WTC11 (cell line): ENCODE results near the gene ORM1. TPM values are rescaled to one million over a fixed set of nuclear protein-coding genes. Genes with fewer than 3 reads are reported as not detected.
A peak's percentile ranks its signal among the peaks of the same experiment; 100 is the strongest.

Experiments used
- ATAC-seq: fragments of 200-7000 bp; cut with Tn5 transposase; 2 replicates; pipeline ENCODE4 v1.10.0; 2021; ENCODE audit warnings: mild to moderate bottlenecking, moderate library complexity
- CTCF ChIA-PET: fragments of 300-600 bp; sonication (Branson Sonifier 250); formaldehyde crosslinking; loops from one replicate; lab custom pipeline; 2021; ENCODE audit warnings: antibody characterized with exemption; lab: Charles Lee
- POLR2A ChIA-PET: fragments of 350-600 bp; sonication (Branson Sonifier 250); formaldehyde crosslinking; loops from one replicate; lab custom pipeline; 2021; ENCODE audit warnings: antibody characterized with exemption; lab: Charles Lee
- DNase-seq: peaks from one replicate; pipeline ENCODE4 v3.0.0; 2021; ENCODE audit warnings: low spot score
- H3K27ac Mint-ChIP-seq: 2 replicates; pipeline ENCODE4 v1.8.0; 2021; ENCODE audit warnings: mixed read lengths
- H3K27me3 Mint-ChIP-seq: 2 replicates; pipeline ENCODE4 v1.8.0; 2021; ENCODE audit warnings: low read depth, mild to moderate bottlenecking, moderate library complexity, mixed read lengths
- H3K36me3 Mint-ChIP-seq: 2 replicates; pipeline ENCODE4 v1.8.0; 2021; ENCODE audit warnings: mixed read lengths
- H3K4me1 Mint-ChIP-seq: 2 replicates; pipeline ENCODE4 v1.8.0; 2022; ENCODE audit warnings: mixed read lengths
- H3K4me3 Mint-ChIP-seq: 2 replicates; pipeline ENCODE4 v1.8.0; 2021; ENCODE audit warnings: mild to moderate bottlenecking, moderate library complexity, mixed read lengths
- H3K9me3 Mint-ChIP-seq: 2 replicates; pipeline ENCODE4 v1.8.0; 2021; ENCODE audit warnings: mixed read lengths
- CREM ChIP-seq: sonication (generic); formaldehyde crosslinking; IDR thresholded peaks from 2 replicates; pipeline ENCODE4 v1.8.1; 2022; ENCODE audit warnings: mild to moderate bottlenecking, missing genetic modification reagents, moderate library complexity
- E2F1 ChIP-seq: sonication (generic); formaldehyde crosslinking; IDR thresholded peaks from 2 replicates; pipeline ENCODE4 v1.8.0; 2022; ENCODE audit warnings: mild to moderate bottlenecking, missing genetic modification reagents
- ETV6 ChIP-seq: sonication (generic); formaldehyde crosslinking; IDR thresholded peaks from 2 replicates; pipeline ENCODE4 v1.8.1; 2022; ENCODE audit warnings: mild to moderate bottlenecking, missing genetic modification reagents
- GABPB1 ChIP-seq: sonication (generic); formaldehyde crosslinking; IDR thresholded peaks from 2 replicates; pipeline ENCODE4 v1.8.1; 2023; ENCODE audit warnings: mild to moderate bottlenecking, missing genetic modification reagents
- HMGA2 ChIP-seq: fragments of 250-450 bp; sonication (Bioruptor Pico); IDR thresholded peaks from 2 replicates; pipeline ENCODE4 v1.4.0; 2021; ENCODE audit warnings: mild to moderate bottlenecking, moderate library complexity
- NFATC4 ChIP-seq: fragments of 250-450 bp; sonication (Bioruptor Pico); IDR thresholded peaks from 2 replicates; pipeline ENCODE4 v1.9.0; 2021; ENCODE audit warnings: mild to moderate bottlenecking
- NFE2L1 ChIP-seq: sonication (generic); formaldehyde crosslinking; IDR thresholded peaks from 2 replicates; pipeline ENCODE4 v1.8.1; 2023; ENCODE audit warnings: missing genetic modification reagents
- RELA ChIP-seq: sonication (generic); formaldehyde crosslinking; IDR thresholded peaks from 2 replicates; pipeline ENCODE4 v1.8.1; 2022; ENCODE audit warnings: missing genetic modification reagents, mild to moderate bottlenecking, borderline replicate concordance
- USF2 ChIP-seq: sonication (generic); formaldehyde crosslinking; IDR thresholded peaks from 2 replicates; pipeline ENCODE4 v1.8.1; 2023; ENCODE audit warnings: mild to moderate bottlenecking, missing genetic modification reagents, moderate library complexity
- ZBTB21 ChIP-seq: sonication (generic); formaldehyde crosslinking; IDR thresholded peaks from 2 replicates; pipeline ENCODE4 v1.8.1; 2023; ENCODE audit warnings: mild to moderate bottlenecking, missing genetic modification reagents, borderline replicate concordance
- ZNF138 ChIP-seq: sonication (generic); formaldehyde crosslinking; conservative IDR thresholded peaks from 2 replicates; pipeline ENCODE4 v1.8.1; 2022; ENCODE audit warnings: mild to moderate bottlenecking, moderate library complexity, missing genetic modification reagents
- ZNF263 ChIP-seq: sonication (generic); formaldehyde crosslinking; IDR thresholded peaks from 2 replicates; pipeline ENCODE4 v1.8.1; 2022; ENCODE audit warnings: low read depth, mild to moderate bottlenecking, moderate library complexity, missing genetic modification reagents
- ZNF281 ChIP-seq: sonication (generic); formaldehyde crosslinking; IDR thresholded peaks from 2 replicates; pipeline ENCODE4 v1.8.0; 2023; ENCODE audit warnings: mild to moderate bottlenecking, missing genetic modification reagents
- total RNA-seq: library from RNA; stranded (reverse); gene quantifications from 3 replicates; pipeline ENCODE4 v1.2.3, GENCODE V29; 2021
- TF ChIP-seq, protein P1 (sequence below): sonication (generic); formaldehyde crosslinking; IDR thresholded peaks from 2 replicates; pipeline ENCODE4 v1.8.1; 2023; ENCODE audit warnings: mild to moderate bottlenecking, missing genetic modification reagents
- TF ChIP-seq, protein P2 (sequence below): fragments of 250-450 bp; sonication (Bioruptor Pico); IDR thresholded peaks from 2 replicates; pipeline ENCODE4 v2.1.2; 2022; ENCODE audit warnings: mild to moderate bottlenecking, moderate library complexity
- TF ChIP-seq, protein P3 (sequence below): sonication (generic); formaldehyde crosslinking; conservative IDR thresholded peaks from 2 replicates; pipeline ENCODE4 v1.8.1; 2022; ENCODE audit warnings: mild to moderate bottlenecking, missing genetic modification reagents
- TF ChIP-seq, protein P4 (sequence below): fragments of 200-600 bp; IDR thresholded peaks from 2 replicates; pipeline ENCODE4 v1.8.0; 2022; ENCODE audit warnings: antibody characterized with exemption
- TF ChIP-seq, protein P5 (sequence below): sonication (generic); formaldehyde crosslinking; IDR thresholded peaks from 2 replicates; pipeline ENCODE4 v1.8.1; 2023; ENCODE audit warnings: mild to moderate bottlenecking, missing genetic modification reagents, moderate library complexity

The ORM1 gene
- total RNA-seq, 1 experiment from 2014 or later, result 3.9 TPM

DNA sequence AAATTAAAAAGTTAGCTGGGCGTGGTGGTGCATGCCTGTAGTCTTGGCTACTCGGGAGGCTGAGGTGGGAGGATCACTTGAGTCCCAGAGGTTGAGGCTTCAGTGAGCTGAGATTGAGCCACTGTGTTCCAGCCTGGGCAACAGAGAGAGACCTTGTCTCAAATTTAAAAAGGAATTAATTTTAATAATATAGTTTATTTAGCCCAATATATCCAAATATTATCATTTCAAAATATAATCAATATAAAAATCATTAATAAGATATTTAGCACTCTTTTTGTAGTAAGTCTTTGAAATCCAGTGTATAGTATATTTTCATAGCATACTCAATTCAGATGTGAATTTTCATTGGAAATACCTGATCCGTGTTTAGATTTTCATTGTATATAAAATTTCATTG, 43.2 kb upstream of the ORM1 start:
- DNase-seq, result peak; percentile 3
- TF ChIP-seq, protein P1, sequence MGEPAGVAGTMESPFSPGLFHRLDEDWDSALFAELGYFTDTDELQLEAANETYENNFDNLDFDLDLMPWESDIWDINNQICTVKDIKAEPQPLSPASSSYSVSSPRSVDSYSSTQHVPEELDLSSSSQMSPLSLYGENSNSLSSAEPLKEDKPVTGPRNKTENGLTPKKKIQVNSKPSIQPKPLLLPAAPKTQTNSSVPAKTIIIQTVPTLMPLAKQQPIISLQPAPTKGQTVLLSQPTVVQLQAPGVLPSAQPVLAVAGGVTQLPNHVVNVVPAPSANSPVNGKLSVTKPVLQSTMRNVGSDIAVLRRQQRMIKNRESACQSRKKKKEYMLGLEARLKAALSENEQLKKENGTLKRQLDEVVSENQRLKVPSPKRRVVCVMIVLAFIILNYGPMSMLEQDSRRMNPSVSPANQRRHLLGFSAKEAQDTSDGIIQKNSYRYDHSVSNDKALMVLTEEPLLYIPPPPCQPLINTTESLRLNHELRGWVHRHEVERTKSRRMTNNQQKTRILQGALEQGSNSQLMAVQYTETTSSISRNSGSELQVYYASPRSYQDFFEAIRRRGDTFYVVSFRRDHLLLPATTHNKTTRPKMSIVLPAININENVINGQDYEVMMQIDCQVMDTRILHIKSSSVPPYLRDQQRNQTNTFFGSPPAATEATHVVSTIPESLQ (CRISPR knock-in tag), result no peak
- TF ChIP-seq HMGA2, result peak; percentile 90
- TF ChIP-seq, all 79 proteins: peak for 1
- ChIA-PET CTCF (interaction anchor here (1.2 to 1.7 kb wide), 2 partner anchors 11 to 172 kb away, joined by 3 to 9 read pairs; no protein-coding TSS in a partner anchor), POLR2A (no interaction called here)
- Mint-ChIP-seq H3K4me1 (no peaks in the 10 kb centered on the region), H3K27ac (no peak overlapping the region), H3K9me3 (peaks cover 7% of the 10 kb centered on the region; the same call in 1 of the 2 replicates), H3K4me3 (no peak overlapping the region), H3K27me3 (no peaks in the 10 kb centered on the region), H3K36me3 (peaks cover 14% of the 10 kb centered on the region)
- ATAC-seq, result no peak

GRCh38 chr9:114280636-114281472, 42.0 kb upstream of the ORM1 start:
- ChIA-PET CTCF (interaction anchor here (0.7 to 2.1 kb wide), 6 partner anchors 9 to 185 kb away, joined by 3 to 13 read pairs (median 3); no protein-coding TSS in a partner anchor), POLR2A (no interaction called here)
- Mint-ChIP-seq H3K4me3 (no peak overlapping the region), H3K27ac (peak overlapping the region; percentile 51; the same call in 1 of the 2 replicates), H3K9me3 (peaks cover 7% of the 10 kb centered on the region; the same call in 1 of the 2 replicates), H3K36me3 (peaks cover 16% of the 10 kb centered on the region), H3K27me3 (no peaks in the 10 kb centered on the region), H3K4me1 (no peaks in the 10 kb centered on the region)
- DNase-seq (peak; percentile 7), ATAC-seq (no peak)
- TF ChIP-seq, protein P2, sequence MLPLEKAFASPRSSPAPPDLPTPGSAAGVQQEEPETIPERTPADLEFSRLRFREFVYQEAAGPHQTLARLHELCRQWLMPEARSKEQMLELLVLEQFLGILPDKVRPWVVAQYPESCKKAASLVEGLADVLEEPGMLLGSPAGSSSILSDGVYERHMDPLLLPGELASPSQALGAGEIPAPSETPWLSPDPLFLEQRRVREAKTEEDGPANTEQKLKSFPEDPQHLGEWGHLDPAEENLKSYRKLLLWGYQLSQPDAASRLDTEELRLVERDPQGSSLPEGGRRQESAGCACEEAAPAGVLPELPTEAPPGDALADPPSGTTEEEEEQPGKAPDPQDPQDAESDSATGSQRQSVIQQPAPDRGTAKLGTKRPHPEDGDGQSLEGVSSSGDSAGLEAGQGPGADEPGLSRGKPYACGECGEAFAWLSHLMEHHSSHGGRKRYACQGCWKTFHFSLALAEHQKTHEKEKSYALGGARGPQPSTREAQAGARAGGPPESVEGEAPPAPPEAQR (CRISPR knock-in tag), result no peak
- TF ChIP-seq ZNF281 (CRISPR knock-in tag), result no peak
- no peak for TF ChIP-seq ZBTB21
- TF ChIP-seq E2F1 (CRISPR knock-in tag), result no peak
- TF ChIP-seq, protein P3, sequence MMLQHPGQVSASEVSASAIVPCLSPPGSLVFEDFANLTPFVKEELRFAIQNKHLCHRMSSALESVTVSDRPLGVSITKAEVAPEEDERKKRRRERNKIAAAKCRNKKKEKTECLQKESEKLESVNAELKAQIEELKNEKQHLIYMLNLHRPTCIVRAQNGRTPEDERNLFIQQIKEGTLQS, result no peak
- no peak for TF ChIP-seq NFATC4 (CRISPR knock-in tag)
- no peak for TF ChIP-seq GABPB1 (CRISPR knock-in tag)
- TF ChIP-seq RELA (CRISPR knock-in tag), result no peak
- no peak for TF ChIP-seq NFE2L1 (CRISPR knock-in tag)
- TF ChIP-seq CREM (CRISPR knock-in tag), result no peak
- TF ChIP-seq, protein P4, sequence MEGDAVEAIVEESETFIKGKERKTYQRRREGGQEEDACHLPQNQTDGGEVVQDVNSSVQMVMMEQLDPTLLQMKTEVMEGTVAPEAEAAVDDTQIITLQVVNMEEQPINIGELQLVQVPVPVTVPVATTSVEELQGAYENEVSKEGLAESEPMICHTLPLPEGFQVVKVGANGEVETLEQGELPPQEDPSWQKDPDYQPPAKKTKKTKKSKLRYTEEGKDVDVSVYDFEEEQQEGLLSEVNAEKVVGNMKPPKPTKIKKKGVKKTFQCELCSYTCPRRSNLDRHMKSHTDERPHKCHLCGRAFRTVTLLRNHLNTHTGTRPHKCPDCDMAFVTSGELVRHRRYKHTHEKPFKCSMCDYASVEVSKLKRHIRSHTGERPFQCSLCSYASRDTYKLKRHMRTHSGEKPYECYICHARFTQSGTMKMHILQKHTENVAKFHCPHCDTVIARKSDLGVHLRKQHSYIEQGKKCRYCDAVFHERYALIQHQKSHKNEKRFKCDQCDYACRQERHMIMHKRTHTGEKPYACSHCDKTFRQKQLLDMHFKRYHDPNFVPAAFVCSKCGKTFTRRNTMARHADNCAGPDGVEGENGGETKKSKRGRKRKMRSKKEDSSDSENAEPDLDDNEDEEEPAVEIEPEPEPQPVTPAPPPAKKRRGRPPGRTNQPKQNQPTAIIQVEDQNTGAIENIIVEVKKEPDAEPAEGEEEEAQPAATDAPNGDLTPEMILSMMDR, result no peak
- no peak for TF ChIP-seq ZNF138 (CRISPR knock-in tag)
- TF ChIP-seq, protein P5, sequence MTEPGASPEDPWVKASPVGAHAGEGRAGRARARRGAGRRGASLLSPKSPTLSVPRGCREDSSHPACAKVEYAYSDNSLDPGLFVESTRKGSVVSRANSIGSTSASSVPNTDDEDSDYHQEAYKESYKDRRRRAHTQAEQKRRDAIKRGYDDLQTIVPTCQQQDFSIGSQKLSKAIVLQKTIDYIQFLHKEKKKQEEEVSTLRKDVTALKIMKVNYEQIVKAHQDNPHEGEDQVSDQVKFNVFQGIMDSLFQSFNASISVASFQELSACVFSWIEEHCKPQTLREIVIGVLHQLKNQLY (CRISPR knock-in tag), result no peak
- TF ChIP-seq ETV6 (CRISPR knock-in tag), result no peak
- no peak for TF ChIP-seq ZNF263 (CRISPR knock-in tag)
- no peak for TF ChIP-seq USF2
